Right lobe of liver (tissue), 4 donors: ENCODE results near the gene PIEZO2.

ENCODE experiments used
- CTCF ChIP-seq, 4 donors: fragments of 200-600 bp in 3 of 4; fragments of 450-650 bp in 1 of 4; IDR thresholded peaks; one replicate each; pipeline versions ENCODE4 v1.5.1 to v1.8.0; 2016 to 2022; ENCODE audit warnings: antibody characterized with exemption in 4 of 4, mild to moderate bottlenecking in 2 of 4
- POLR2A ChIP-seq: fragments of 450-650 bp; IDR thresholded peaks from one replicate; pipeline ENCODE4 v1.6.1; 2017; ENCODE audit warnings: antibody characterized with exemption, mild to moderate bottlenecking
- donor health status: DM: no; HTN: no; CAD: no.
- donor health status: DM: no; HTN: no; CAD: no.
- donor health status: DM: no; HTN: yes; CAD: no.

GRCh38 chr18:10718809-10719208 lies 430.6 kb downstream of the PIEZO2 start:
- TF ChIP-seq CTCF (IDR thresholded peaks at IDR 0.05) (no peak), POLR2A (no peak)
